ENCODE measurements around the gene KCNIP4. TPM values are rescaled to one million over a fixed set of nuclear protein-coding genes. Genes with fewer than 3 reads are reported as not detected.

The KCNIP4 gene
- total and polyA plus RNA-seq, 2 of the 8 experiments (the other 6 are each of a cell fraction or from before 2014, with no cell fraction given) = 0.06 TPM; not detected in 1

DNA sequence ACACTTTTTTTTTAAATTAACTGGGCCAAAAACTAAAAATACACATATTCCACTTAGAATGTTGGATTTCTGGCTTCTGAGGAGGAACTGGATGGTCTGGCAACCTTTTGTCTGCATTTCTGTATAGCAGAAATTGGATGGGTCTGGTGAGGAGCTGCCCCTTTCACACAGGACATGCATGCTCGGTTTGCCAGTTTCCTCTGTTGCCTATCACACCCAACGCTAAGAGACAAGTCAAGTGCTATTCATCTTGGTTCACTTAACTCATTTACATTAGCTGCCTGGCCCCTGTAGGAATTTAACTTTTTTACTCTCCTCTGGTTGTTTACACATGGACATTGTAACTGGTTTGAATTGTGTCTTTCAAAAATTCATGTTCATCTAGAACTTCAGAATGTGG lies 1052.6 kb downstream of the KCNIP4 start:
- H3K18ac ChIP-seq (ENCODE audit: extremely low read depth, low read length) = no peak overlapping the region
- H3K4me2 ChIP-seq (ENCODE audit: insufficient read depth in 1 of 2, low read depth in 2 of 2, low read length in 2 of 2) = no peak overlapping the region
- H3K9me3 ChIP-seq (ENCODE audit: insufficient read depth in 2 of 2, low read depth in 1 of 2, low read length in 1 of 2) = no peaks in the 10 kb centered on the region
- H3K36me3 ChIP-seq (ENCODE audit: control insufficient read depth in 2 of 4, insufficient read depth in 4 of 4, low read length in 3 of 4) = no peaks in the 10 kb centered on the region
- CTCF ChIA-PET (ENCODE audit: partially characterized antibody) = interaction anchor here (0.6 kb wide), 1 partner anchor 380 kb away, joined by 3 read pairs; no protein-coding TSS in a partner anchor
- H2BK5ac ChIP-seq (ENCODE audit: low read depth, low read length) = no peak overlapping the region
- no peak for DNase-seq (ENCODE audit: low read depth in 1 of 2, low spot score in 2 of 2)
- H3K56ac ChIP-seq (replicated peaks; ENCODE audit: insufficient read length, low read depth, low read length) = no peak overlapping the region
- H2BK15ac ChIP-seq (ENCODE audit: low read length) = no peak overlapping the region
- no peak overlapping the region for H3K4me3 ChIP-seq (ENCODE audit: extremely low read depth in 1 of 4, insufficient read depth in 2 of 4, low read depth in 3 of 4, low read length in 4 of 4)
- POLR2A ChIA-PET (ENCODE audit: partially characterized antibody) = no interaction called here
- no peaks in the 10 kb centered on the region for H3K23me2 ChIP-seq (ENCODE audit: low read depth, low read length)
- H3K27me3 ChIP-seq (replicated peaks in 1 of 4; ENCODE audit: control insufficient read depth in 3 of 4, extremely low read depth in 1 of 4, insufficient read depth in 3 of 4, low read length in 3 of 4) = no peaks in the 10 kb centered on the region
- H3K14ac ChIP-seq (ENCODE audit: insufficient read length) = no peak overlapping the region
- no peak overlapping the region for H3K9ac ChIP-seq (replicated peaks in 1 of 4; ENCODE audit: extremely low read depth in 1 of 4, low read depth in 3 of 4, low read length in 3 of 4)
- H4K5ac ChIP-seq (ENCODE audit: insufficient read length, low read depth, low read length) = no peak overlapping the region
- H2BK120ac ChIP-seq (replicated peaks; ENCODE audit: low read depth, low read length) = no peak overlapping the region
- H3K23ac ChIP-seq (ENCODE audit: insufficient read length) = no peak overlapping the region
- FAIRE-seq = no peak
- no peak overlapping the region for H2AK5ac ChIP-seq (ENCODE audit: low read depth, low read length)
- no peak overlapping the region for H2AFZ ChIP-seq (ENCODE audit: low read length)
- H3K4me1 ChIP-seq (replicated peaks in 1 of 4; ENCODE audit: control insufficient read depth in 3 of 4, insufficient read depth in 4 of 4, low read length in 3 of 4) = no peaks in the 10 kb centered on the region
- no peaks in the 10 kb centered on the region for H3K79me1 ChIP-seq (ENCODE audit: low read depth, low read length)
- no peaks in the 10 kb centered on the region for H4K20me1 ChIP-seq (replicated peaks in 1 of 2; ENCODE audit: control insufficient read depth in 1 of 2, insufficient read depth in 2 of 2, low read length in 2 of 2)
- no peak overlapping the region for H4K91ac ChIP-seq (replicated peaks; ENCODE audit: insufficient read length, low read length)
- H2BK12ac ChIP-seq (ENCODE audit: low read depth, low read length) = no peak overlapping the region
- H3K4ac ChIP-seq (replicated peaks; ENCODE audit: insufficient read length, low read depth, low read length) = no peak overlapping the region
- H3K79me2 ChIP-seq (ENCODE audit: control insufficient read depth in 1 of 2, insufficient read depth in 2 of 2, low read length in 2 of 2) = no peaks in the 10 kb centered on the region
- H3K27ac ChIP-seq (ENCODE audit: low read depth, low read length) = no peak overlapping the region
- H4K8ac ChIP-seq (ENCODE audit: extremely low read depth, insufficient read depth, low read length) = no peak overlapping the region
- WGBS, 2 experiments (ENCODE audit: extremely low coverage in 1 of 2, insufficient coverage in 1 of 2, insufficient read length in 1 of 2, insufficient replicate concordance in 2 of 2, low coverage in 1 of 2, low lambda C conversion rate in 2 of 2, missing lambda C conversion rate in 1 of 2) = 94% methylated on average over 2 of the region's 2 CpGs; no CpG with 5 or more reads in 1 of the 2 experiments
- H2BK20ac ChIP-seq (ENCODE audit: low read length) = no peak overlapping the region
- TF ChIP-seq NRF1 (IDR thresholded peaks at IDR 0.05; ENCODE audit: low read depth, low read length) = no peak
- TF ChIP-seq RAD21 (IDR thresholded peaks at IDR 0.05 in 1 of 2, conservative IDR thresholded peaks at IDR 0.05 in 1 of 2; ENCODE audit: low read depth in 2 of 2, low read length in 2 of 2) = no peak
- TF ChIP-seq POLR2A (IDR thresholded peaks at IDR 0.05; ENCODE audit: control extremely low read depth in 1 of 2, low read depth in 2 of 2, low read length in 2 of 2) = no peak
- no peak for TF ChIP-seq ATF3 (IDR thresholded peaks at IDR 0.05; ENCODE audit: insufficient read depth, low read depth, low read length)
- no peak for TF ChIP-seq MAX (IDR thresholded peaks at IDR 0.05)
- TF ChIP-seq KDM4A (IDR thresholded peaks at IDR 0.05; ENCODE audit: low read depth, low read length, severe bottlenecking) = no peak
- no peak for TF ChIP-seq KDM5A (IDR thresholded peaks at IDR 0.05; ENCODE audit: low read length)
- TF ChIP-seq SAP30 (IDR thresholded peaks at IDR 0.05; ENCODE audit: insufficient read depth, insufficient replicate concordance, low read length) = no peak
- TF ChIP-seq FOSL1 (IDR thresholded peaks at IDR 0.05; ENCODE audit: insufficient read depth, low read depth, low read length) = no peak
- TF ChIP-seq TAF1 (IDR thresholded peaks at IDR 0.05; ENCODE audit: low read depth, low read length) = no peak
- no peak for TF ChIP-seq SIN3A (conservative IDR thresholded peaks at IDR 0.05 in 1 of 2, IDR thresholded peaks at IDR 0.05 in 1 of 2; ENCODE audit: low read depth in 1 of 2, low read length in 2 of 2)
- TF ChIP-seq PHF8 (conservative IDR thresholded peaks at IDR 0.05; ENCODE audit: low read depth, low read length) = no peak
- no peak for TF ChIP-seq SUZ12 (IDR thresholded peaks at IDR 0.05; ENCODE audit: low read length)

All from H1 (cell line).